ENCODE measurements around the gene PEPD.

The PEPD gene

GRCh38 chr19:33550768-33551167, 29.2 kb upstream of the PEPD start:
- TF ChIP-seq CTCF (IDR thresholded peaks at IDR 0.05; ENCODE audit: extremely low read depth, insufficient read depth, missing control alignments), result no peak
- in situ Hi-C loops (cut with MboI; ENCODE audit: low pct_unique_long_range_greater_than_20kb, low sequenced_read_pairs, unreplicated experiment), result no loop called here
- no peak for DNase-seq (ENCODE audit: low spot score)

DNA sequence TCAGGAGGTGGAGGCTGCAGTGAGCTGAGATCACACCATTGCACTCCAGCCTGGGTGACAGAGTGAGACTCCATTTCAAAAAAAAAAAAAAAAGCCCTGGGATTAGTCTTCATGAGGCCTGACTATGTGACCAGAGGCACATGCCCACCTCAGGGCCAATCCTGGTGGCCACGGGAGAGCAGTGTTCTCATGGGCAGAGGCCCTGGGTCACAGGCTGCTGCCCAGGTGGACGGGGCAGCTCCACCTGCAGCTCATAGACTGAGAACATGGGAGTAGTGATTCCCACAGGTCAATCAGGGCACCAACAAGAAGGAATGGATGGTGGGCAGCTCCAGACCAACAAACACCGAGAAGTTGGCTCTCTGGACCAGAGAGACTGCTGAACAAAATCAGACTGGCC, 26.1 kb upstream of the PEPD start:
- no peak for DNase-seq (ENCODE audit: low spot score)
- in situ Hi-C loops (cut with MboI; ENCODE audit: low pct_unique_long_range_greater_than_20kb, low sequenced_read_pairs, unreplicated experiment), result no loop called here
- TF ChIP-seq CTCF (IDR thresholded peaks at IDR 0.05; ENCODE audit: extremely low read depth, insufficient read depth, missing control alignments), result no peak

DNA sequence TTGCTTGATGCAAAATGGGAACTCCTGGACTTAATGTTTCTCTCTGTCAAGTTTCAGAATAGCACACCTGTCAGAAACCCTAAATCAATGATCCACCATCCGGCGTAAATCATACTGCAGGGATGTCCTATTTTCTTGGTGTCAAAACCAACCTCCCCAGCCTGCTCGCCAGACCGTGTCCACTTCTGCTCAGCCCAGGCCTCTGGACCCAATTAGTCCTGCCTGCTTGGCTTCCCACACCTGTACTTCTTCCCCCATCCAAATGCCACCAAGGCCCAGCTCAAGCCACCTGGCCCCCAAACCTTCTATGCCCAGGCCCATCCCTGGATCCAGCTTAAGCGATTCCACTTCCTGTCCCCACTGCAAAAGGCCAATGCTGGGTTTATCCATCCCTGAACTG, 25.1 kb upstream of the PEPD start:
- DNase-seq (ENCODE audit: low spot score), result no peak
- in situ Hi-C loops (cut with MboI; ENCODE audit: low pct_unique_long_range_greater_than_20kb, low sequenced_read_pairs, unreplicated experiment), result no loop called here
- no peak for TF ChIP-seq CTCF (IDR thresholded peaks at IDR 0.05; ENCODE audit: extremely low read depth, insufficient read depth, missing control alignments)

- DNase-seq (ENCODE audit: low spot score), result no peak
- no peak for TF ChIP-seq CTCF (IDR thresholded peaks at IDR 0.05; ENCODE audit: extremely low read depth, insufficient read depth, missing control alignments)
- in situ Hi-C loops (cut with MboI; ENCODE audit: low pct_unique_long_range_greater_than_20kb, low sequenced_read_pairs, unreplicated experiment), result no loop called here
These were observed 23.8 kb upstream of the PEPD start for GRCh38 chr19:33545217-33545981.

DNA sequence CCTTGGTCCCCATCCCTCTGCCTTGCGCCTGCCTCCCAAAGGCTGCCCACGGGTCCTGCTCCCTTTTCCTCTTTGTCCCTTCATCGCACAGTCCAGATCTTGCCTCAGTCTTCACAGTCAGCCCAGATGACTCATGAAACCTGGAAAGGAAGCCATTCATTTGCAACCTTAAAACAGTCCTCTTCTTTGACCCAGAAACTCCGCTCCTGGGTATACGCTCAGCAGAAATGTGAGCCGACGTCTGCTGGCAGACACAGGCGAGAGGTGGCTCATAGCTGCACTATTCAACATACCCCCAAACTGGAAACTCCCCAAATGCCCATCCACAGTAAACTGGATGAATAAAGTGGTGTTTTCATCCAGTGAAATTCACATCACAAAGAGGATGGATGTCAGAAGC, 13.6 kb upstream of the PEPD start:
- no peak for TF ChIP-seq CTCF (IDR thresholded peaks at IDR 0.05; ENCODE audit: extremely low read depth, insufficient read depth, missing control alignments)
- no peak for DNase-seq (ENCODE audit: low spot score)
- in situ Hi-C loops (cut with MboI; ENCODE audit: low pct_unique_long_range_greater_than_20kb, low sequenced_read_pairs, unreplicated experiment), result no loop called here

- TF ChIP-seq CTCF (IDR thresholded peaks at IDR 0.05; ENCODE audit: extremely low read depth, insufficient read depth, missing control alignments), result no peak
- no peak for DNase-seq (ENCODE audit: low spot score)
- in situ Hi-C loops (cut with MboI; ENCODE audit: low pct_unique_long_range_greater_than_20kb, low sequenced_read_pairs, unreplicated experiment), result no loop called here
These were observed 11.4 kb upstream of the PEPD start for GRCh38 chr19:33532859-33533460.

Data from GM13977 (cell line).